ENCODE data around the gene PRTN3. TPM values are rescaled to one million over a fixed set of nuclear protein-coding genes. Genes with fewer than 3 reads are reported as not detected.

Gene PRTN3
- total RNA-seq, 1 donor from 2014 or later = not detected

DNA sequence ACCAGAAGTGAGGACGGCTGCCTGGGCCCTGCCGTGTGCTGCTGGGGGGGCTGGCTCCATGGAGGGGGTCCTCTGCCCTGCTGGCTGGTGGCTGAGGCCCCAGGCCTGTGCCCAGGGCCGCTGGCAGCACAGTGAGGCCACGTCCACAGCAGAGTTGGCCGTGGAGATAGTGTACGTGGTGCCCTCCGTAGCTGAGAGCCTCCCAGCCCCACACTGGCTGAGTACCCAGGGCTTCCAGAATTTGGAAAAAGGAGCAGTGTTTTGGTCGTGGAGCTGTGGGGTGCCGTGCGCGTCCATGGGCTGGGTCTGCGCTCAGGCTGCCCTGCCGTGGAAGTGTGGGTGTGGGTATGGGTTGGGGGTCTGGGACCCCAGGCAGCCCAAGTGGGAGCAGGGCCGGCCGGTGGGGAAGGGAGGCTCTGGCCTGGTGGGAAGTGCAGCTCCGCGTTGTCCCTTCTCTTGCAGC is 37.7 kb upstream of the PRTN3 start:
- no peaks in the 10 kb centered on the region for H3K27me3 ChIP-seq
- H3F3A ChIP-seq (ENCODE audit: low read depth) = peaks cover 55% of the 10 kb centered on the region
- Mint-ChIP-seq H3K4me1 (peaks cover 43% of the 10 kb centered on the region), H3K9me3 (no peaks in the 10 kb centered on the region), H3K27ac (no peak overlapping the region), H3K27me3 (ENCODE audit: insufficient read depth, low read depth) (peaks cover 15% of the 10 kb centered on the region), H3K4me3 (peak overlapping the region; percentile 74), H3K36me3 (peaks cover 29% of the 10 kb centered on the region)
- H2AFZ ChIP-seq (replicated peaks) = no peak overlapping the region
- DNase-seq (ENCODE audit: low spot score) = no peak
- peaks cover 100% of the 10 kb centered on the region for H3K79me2 ChIP-seq (ENCODE audit: low read depth)
- H3K9ac ChIP-seq = no peak overlapping the region
- H4K20me1 ChIP-seq (ENCODE audit: low read depth) = peaks cover 100% of the 10 kb centered on the region
- peak overlapping the region; percentile 68 for H3K27ac ChIP-seq
- H3K9me3 ChIP-seq (ENCODE audit: low read depth) = no peaks in the 10 kb centered on the region
- H3K4me1 ChIP-seq = peaks cover 39% of the 10 kb centered on the region
- H3K36me3 ChIP-seq = no peaks in the 10 kb centered on the region
- H3K4me2 ChIP-seq = no peak overlapping the region
- TF ChIP-seq EZH2phosphoT487 (IDR thresholded peaks at IDR 0.05) = no peak
- TF ChIP-seq, protein P1, sequence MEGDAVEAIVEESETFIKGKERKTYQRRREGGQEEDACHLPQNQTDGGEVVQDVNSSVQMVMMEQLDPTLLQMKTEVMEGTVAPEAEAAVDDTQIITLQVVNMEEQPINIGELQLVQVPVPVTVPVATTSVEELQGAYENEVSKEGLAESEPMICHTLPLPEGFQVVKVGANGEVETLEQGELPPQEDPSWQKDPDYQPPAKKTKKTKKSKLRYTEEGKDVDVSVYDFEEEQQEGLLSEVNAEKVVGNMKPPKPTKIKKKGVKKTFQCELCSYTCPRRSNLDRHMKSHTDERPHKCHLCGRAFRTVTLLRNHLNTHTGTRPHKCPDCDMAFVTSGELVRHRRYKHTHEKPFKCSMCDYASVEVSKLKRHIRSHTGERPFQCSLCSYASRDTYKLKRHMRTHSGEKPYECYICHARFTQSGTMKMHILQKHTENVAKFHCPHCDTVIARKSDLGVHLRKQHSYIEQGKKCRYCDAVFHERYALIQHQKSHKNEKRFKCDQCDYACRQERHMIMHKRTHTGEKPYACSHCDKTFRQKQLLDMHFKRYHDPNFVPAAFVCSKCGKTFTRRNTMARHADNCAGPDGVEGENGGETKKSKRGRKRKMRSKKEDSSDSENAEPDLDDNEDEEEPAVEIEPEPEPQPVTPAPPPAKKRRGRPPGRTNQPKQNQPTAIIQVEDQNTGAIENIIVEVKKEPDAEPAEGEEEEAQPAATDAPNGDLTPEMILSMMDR (IDR thresholded peaks at IDR 0.05) = no peak
- TF ChIP-seq EZH2 (IDR thresholded peaks at IDR 0.05) = no peak
- no peak overlapping the region for H3K4me3 ChIP-seq

DNA sequence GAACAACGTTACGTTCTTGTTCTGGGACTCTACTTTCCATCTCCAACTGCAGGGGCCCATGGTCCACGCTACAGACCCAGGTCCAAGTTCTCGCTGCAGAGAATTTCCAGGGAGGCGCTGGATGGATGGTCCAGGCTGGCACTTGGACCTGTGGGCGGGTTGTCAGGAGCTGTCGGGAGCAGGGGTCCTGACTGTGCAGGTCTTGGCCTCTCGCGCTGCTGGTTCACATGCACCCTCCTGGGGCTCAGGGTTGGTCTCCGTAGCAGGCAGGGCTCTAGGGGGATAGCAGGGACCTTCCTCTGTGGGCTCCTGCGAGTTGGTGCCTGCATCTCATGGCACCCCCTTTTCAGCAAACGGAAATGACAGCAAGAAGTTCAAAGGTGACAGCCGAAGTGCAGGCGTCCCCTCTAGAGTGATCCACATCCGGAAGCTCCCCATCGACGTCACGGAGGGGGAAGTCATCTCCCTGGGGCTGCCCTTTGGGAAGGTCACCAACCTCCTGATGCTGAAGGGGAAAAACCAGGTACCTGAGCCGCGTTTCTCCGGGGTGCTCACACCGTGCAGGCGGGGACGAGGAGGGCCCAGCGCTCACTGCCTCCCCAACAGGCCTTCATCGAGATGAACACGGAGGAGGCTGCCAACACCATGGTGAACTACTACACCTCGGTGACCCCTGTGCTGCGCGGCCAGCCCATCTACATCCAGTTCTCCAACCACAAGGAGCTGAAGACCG is 36.9 kb upstream of the PRTN3 start:
- Mint-ChIP-seq H3K4me3 (peak overlapping the region; percentile 69), H3K4me1 (peaks cover 41% of the 10 kb centered on the region), H3K27me3 (ENCODE audit: insufficient read depth, low read depth) (peaks cover 15% of the 10 kb centered on the region), H3K27ac (no peak overlapping the region), H3K36me3 (peaks cover 28% of the 10 kb centered on the region), H3K9me3 (no peaks in the 10 kb centered on the region)
- Histone ChIP-seq H3K36me3 (no peaks in the 10 kb centered on the region), H3K9ac (no peak overlapping the region), H3K27ac (no peak overlapping the region), H3K4me3 (no peak overlapping the region), H4K20me1 (ENCODE audit: low read depth) (peaks cover 100% of the 10 kb centered on the region), H3K4me2 (no peak overlapping the region), H3K27me3 (no peaks in the 10 kb centered on the region), H3K9me3 (ENCODE audit: low read depth) (no peaks in the 10 kb centered on the region), H3F3A (ENCODE audit: low read depth) (peaks cover 52% of the 10 kb centered on the region), H3K4me1 (peaks cover 38% of the 10 kb centered on the region), H2AFZ (replicated peaks) (no peak overlapping the region), H3K79me2 (ENCODE audit: low read depth) (peaks cover 99% of the 10 kb centered on the region)
- DNase-seq (ENCODE audit: low spot score) = no peak
- TF ChIP-seq EZH2 (IDR thresholded peaks at IDR 0.05) (no peak), EZH2phosphoT487 (IDR thresholded peaks at IDR 0.05) (no peak)
- TF ChIP-seq, protein P1 (IDR thresholded peaks at IDR 0.05) = no peak

DNA sequence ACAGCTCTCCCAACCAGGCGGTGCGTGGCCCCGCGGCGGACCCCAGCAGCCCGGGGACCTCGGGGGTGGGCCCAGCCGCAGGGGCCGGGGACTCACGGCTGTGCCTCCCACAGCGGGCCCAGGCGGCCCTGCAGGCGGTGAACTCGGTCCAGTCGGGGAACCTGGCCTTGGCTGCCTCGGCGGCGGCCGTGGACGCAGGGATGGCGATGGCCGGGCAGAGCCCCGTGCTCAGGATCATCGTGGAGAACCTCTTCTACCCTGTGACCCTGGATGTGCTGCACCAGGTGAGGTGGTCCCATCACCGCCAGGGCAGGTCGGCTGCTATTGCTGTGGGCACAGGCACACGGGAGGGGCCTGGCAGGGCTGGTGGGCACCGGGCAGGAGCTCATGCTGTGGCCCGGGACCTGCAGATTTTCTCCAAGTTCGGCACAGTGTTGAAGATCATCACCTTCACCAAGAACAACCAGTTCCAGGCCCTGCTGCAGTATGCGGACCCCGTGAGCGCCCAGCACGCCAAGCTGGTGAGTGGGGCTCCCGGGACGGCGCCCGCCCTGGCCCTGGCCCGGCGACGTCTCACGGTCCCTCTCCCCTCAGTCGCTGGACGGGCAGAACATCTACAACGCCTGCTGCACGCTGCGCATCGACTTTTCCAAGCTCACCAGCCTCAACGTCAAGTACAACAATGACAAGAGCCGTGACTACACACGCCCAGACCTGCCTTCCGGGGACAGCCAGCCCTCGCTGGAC is 36.2 kb upstream of the PRTN3 start:
- Mint-ChIP-seq H3K4me1 (peaks cover 35% of the 10 kb centered on the region), H3K27ac (peak overlapping the region; percentile 76), H3K9me3 (no peaks in the 10 kb centered on the region), H3K36me3 (peaks cover 28% of the 10 kb centered on the region), H3K27me3 (ENCODE audit: insufficient read depth, low read depth) (peaks cover 15% of the 10 kb centered on the region), H3K4me3 (no peak overlapping the region)
- Histone ChIP-seq H3K27me3 (no peaks in the 10 kb centered on the region), H2AFZ (replicated peaks) (no peak overlapping the region), H3F3A (ENCODE audit: low read depth) (peaks cover 52% of the 10 kb centered on the region), H3K27ac (no peak overlapping the region), H3K4me3 (no peak overlapping the region), H3K4me2 (no peak overlapping the region), H3K9me3 (ENCODE audit: low read depth) (no peaks in the 10 kb centered on the region), H3K4me1 (peaks cover 31% of the 10 kb centered on the region), H3K36me3 (peaks cover under 1% of the 10 kb centered on the region), H3K79me2 (ENCODE audit: low read depth) (peaks cover 98% of the 10 kb centered on the region), H4K20me1 (ENCODE audit: low read depth) (peaks cover 100% of the 10 kb centered on the region), H3K9ac (no peak overlapping the region)
- no peak for TF ChIP-seq EZH2phosphoT487 (IDR thresholded peaks at IDR 0.05)
- TF ChIP-seq, protein P1 (IDR thresholded peaks at IDR 0.05) = no peak
- no peak for TF ChIP-seq EZH2 (IDR thresholded peaks at IDR 0.05)
- no peak for DNase-seq (ENCODE audit: low spot score)

All from neural progenitor cell (in vitro differentiated cells).